ENCODE data around the gene EYS.

EYS gene

GRCh38 chr6:64334636-64335035, 1372.4 kb downstream of the EYS start:
- Histone ChIP-seq H3K79me2 (ENCODE audit: insufficient read depth, low read depth) (no peaks in the 10 kb centered on the region), H2AFZ (ENCODE audit: low read depth) (no peak overlapping the region), H3K4me2 (no peak overlapping the region), H3K4me1 (ENCODE audit: low read depth, poor library complexity, severe bottlenecking) (peaks cover 4% of the 10 kb centered on the region), H3K27me3 (ENCODE audit: insufficient read depth, low read depth) (no peaks in the 10 kb centered on the region), H3K36me3 (ENCODE audit: insufficient read depth) (no peaks in the 10 kb centered on the region), H3K9ac (no peak overlapping the region), H3K4me3 (IDR thresholded peaks at IDR 0.05; ENCODE audit: insufficient read depth, low read depth, low read length) (no peak overlapping the region), H3K27ac (no peak overlapping the region), H4K20me1 (ENCODE audit: insufficient read depth) (no peaks in the 10 kb centered on the region)
- no peak for TF ChIP-seq CTCF (conservative IDR thresholded peaks at IDR 0.05; ENCODE audit: low read depth, low read length)

DNA sequence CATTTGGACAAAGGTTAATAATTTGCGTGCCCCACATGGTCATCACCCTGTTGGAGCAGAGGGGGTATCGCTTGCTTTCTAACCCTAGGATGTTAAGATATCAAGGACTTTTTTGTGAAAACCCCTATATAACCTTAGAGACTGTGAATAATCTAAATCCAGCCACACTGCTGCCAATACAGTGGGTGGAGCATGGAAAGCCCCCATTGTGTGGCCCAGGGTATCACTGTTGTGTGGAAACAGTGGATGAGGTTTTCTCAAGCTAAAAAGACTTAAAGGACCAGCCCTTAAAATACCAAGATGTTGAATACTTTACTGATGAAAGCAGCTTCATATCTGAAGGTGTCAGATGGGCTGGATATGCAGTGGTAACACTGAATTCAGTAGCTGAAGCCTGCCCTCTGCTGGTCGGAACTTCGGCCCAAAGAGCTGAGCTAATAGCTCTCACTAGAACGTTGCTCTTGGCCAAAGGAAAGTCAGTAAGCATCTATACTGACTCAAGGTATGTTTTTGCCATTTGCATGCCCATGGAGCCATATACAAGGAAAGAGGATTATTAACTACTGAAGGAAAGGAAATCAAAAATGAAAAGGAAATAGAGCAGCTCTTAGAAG, 1376.2 kb downstream of the EYS start:
- peak; percentile 73 for TF ChIP-seq CTCF (conservative IDR thresholded peaks at IDR 0.05; ENCODE audit: low read depth, low read length)
- H4K20me1 ChIP-seq (ENCODE audit: insufficient read depth) = no peaks in the 10 kb centered on the region
- H3K36me3 ChIP-seq (ENCODE audit: insufficient read depth) = no peaks in the 10 kb centered on the region
- H3K9ac ChIP-seq = no peak overlapping the region
- no peak overlapping the region for H3K27ac ChIP-seq
- H2AFZ ChIP-seq (ENCODE audit: low read depth) = no peak overlapping the region
- peaks cover 4% of the 10 kb centered on the region for H3K4me1 ChIP-seq (ENCODE audit: low read depth, poor library complexity, severe bottlenecking)
- H3K4me2 ChIP-seq = no peak overlapping the region
- H3K4me3 ChIP-seq (IDR thresholded peaks at IDR 0.05; ENCODE audit: insufficient read depth, low read depth, low read length) = no peak overlapping the region
- no peaks in the 10 kb centered on the region for H3K27me3 ChIP-seq (ENCODE audit: insufficient read depth, low read depth)
- no peaks in the 10 kb centered on the region for H3K79me2 ChIP-seq (ENCODE audit: insufficient read depth, low read depth)

DNA sequence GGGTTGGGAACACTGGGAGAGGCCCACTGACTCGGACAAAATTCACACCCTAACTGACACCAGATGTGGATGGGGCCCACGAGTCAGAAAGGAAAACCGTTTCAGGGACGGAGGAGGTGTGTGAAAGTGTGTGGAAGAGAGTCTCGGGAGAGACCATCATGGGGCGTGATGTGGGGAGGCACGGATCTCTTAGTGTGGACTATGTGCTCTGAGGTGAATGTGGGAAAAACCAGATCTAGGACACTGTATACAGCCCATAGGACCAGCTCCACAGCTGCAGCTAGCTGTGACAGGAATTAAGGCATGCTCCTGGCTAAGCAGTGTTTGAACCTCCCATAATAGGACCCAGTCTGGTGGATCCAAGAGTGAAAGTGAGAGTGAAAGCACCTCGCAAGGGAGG, 1380.1 kb downstream of the EYS start:
- no peak for TF ChIP-seq CTCF (conservative IDR thresholded peaks at IDR 0.05; ENCODE audit: low read depth, low read length)
- H3K9ac ChIP-seq = no peak overlapping the region
- no peak overlapping the region for H3K4me3 ChIP-seq (IDR thresholded peaks at IDR 0.05; ENCODE audit: insufficient read depth, low read depth, low read length)
- H3K79me2 ChIP-seq (ENCODE audit: insufficient read depth, low read depth) = no peaks in the 10 kb centered on the region
- no peak overlapping the region for H3K27ac ChIP-seq
- no peak overlapping the region for H2AFZ ChIP-seq (ENCODE audit: low read depth)
- H3K36me3 ChIP-seq (ENCODE audit: insufficient read depth) = no peaks in the 10 kb centered on the region
- H3K4me2 ChIP-seq = no peak overlapping the region
- peaks cover 4% of the 10 kb centered on the region for H3K4me1 ChIP-seq (ENCODE audit: low read depth, poor library complexity, severe bottlenecking)
- no peaks in the 10 kb centered on the region for H3K27me3 ChIP-seq (ENCODE audit: insufficient read depth, low read depth)
- no peaks in the 10 kb centered on the region for H4K20me1 ChIP-seq (ENCODE audit: insufficient read depth)

GRCh38 chr6:64325093-64325492, 1381.9 kb downstream of the EYS start:
- Histone ChIP-seq H3K27ac (no peak overlapping the region), H3K79me2 (ENCODE audit: insufficient read depth, low read depth) (no peaks in the 10 kb centered on the region), H3K27me3 (ENCODE audit: insufficient read depth, low read depth) (no peaks in the 10 kb centered on the region), H3K4me3 (IDR thresholded peaks at IDR 0.05; ENCODE audit: insufficient read depth, low read depth, low read length) (no peak overlapping the region), H3K4me2 (no peak overlapping the region), H3K36me3 (ENCODE audit: insufficient read depth) (no peaks in the 10 kb centered on the region), H4K20me1 (ENCODE audit: insufficient read depth) (no peaks in the 10 kb centered on the region), H3K4me1 (ENCODE audit: low read depth, poor library complexity, severe bottlenecking) (no peaks in the 10 kb centered on the region), H2AFZ (ENCODE audit: low read depth) (no peak overlapping the region), H3K9ac (no peak overlapping the region)
- no peak for TF ChIP-seq CTCF (conservative IDR thresholded peaks at IDR 0.05; ENCODE audit: low read depth, low read length)
